Activated CD4-positive, alpha-beta T cell treated with anti-CD3 and anti-CD28 coated beads for 36 hours (primary cell): ENCODE data around the gene KCNS1. TPM values are rescaled to one million over a fixed set of nuclear protein-coding genes. Genes with fewer than 3 reads are reported as not detected.

Source experiments
- ATAC-seq: fragments of 200-7000 bp; cut with Tn5 transposase; one replicate; pipeline ENCODE4 v1.10.0; 2021; ENCODE audit warnings: mild to moderate bottlenecking, moderate library complexity
- CTCF ChIA-PET: fragments of 350-600 bp; sonication (Branson Sonifier 250); formaldehyde crosslinking; loops from one replicate; lab custom pipeline; 2021; ENCODE audit warnings: antibody characterized with exemption; lab: Charles Lee
- POLR2A ChIA-PET: fragments of 350-600 bp; sonication (Branson Sonifier 250); formaldehyde crosslinking; loops from one replicate; lab custom pipeline; 2021; ENCODE audit warnings: antibody characterized with exemption, inconsistent platforms; lab: Charles Lee
- DNase-seq: peaks from one replicate; pipeline ENCODE4 v3.0.0-alpha.2; 2020
- H3K27ac Mint-ChIP-seq: one replicate; pipeline ENCODE4 v1.8.0; 2021; ENCODE audit warnings: mixed read lengths
- H3K27me3 Mint-ChIP-seq: one replicate; pipeline ENCODE4 v1.8.0; 2021; ENCODE audit warnings: mixed read lengths
- H3K36me3 Mint-ChIP-seq: one replicate; pipeline ENCODE4 v1.8.0; 2021; ENCODE audit warnings: low read depth, mixed read lengths
- H3K4me1 Mint-ChIP-seq: one replicate; pipeline ENCODE4 v1.8.0; 2021; ENCODE audit warnings: mixed read lengths
- H3K4me3 Mint-ChIP-seq: one replicate; pipeline ENCODE4 v1.8.0; 2021; ENCODE audit warnings: mild to moderate bottlenecking, moderate library complexity, mixed read lengths
- H3K9me3 Mint-ChIP-seq: one replicate; pipeline ENCODE4 v1.8.0; 2021; ENCODE audit warnings: low read depth, mixed read lengths
- intact Hi-C, 2 experiments: fragments of 100-400 bp; cut with DNase I in 1 of 2; cut with micrococcal nuclease in 1 of 2; formaldehyde crosslinking; loops; one replicate each; pipeline versions ENCODE4 v1.14.2 to v1.15.1; 2022 to 2024; cut with DNase I, micrococcal nuclease
- total RNA-seq, 2 experiments: library from RNA; stranded (reverse); gene quantifications; one replicate each; pipeline ENCODE4 v1.2.3, GENCODE V29; 2021

KCNS1 gene
- total RNA-seq, 2 experiments from 2014 or later: 0.66 to 0.79 TPM

GRCh38 chr20:45094201-45094600 lies 6.7 kb downstream of the KCNS1 start:
- H3K27me3 Mint-ChIP-seq: peaks cover 17% of the 10 kb centered on the region
- ChIA-PET CTCF (interaction anchor here (0.6 to 7.8 kb wide), 9 partner anchors 15 to 177 kb away, joined by 3 to 136 read pairs (median 23); no protein-coding TSS in a partner anchor), POLR2A (interaction anchor here (0.5 kb wide), 1 partner anchor 123 kb away, joined by 3 read pairs; no protein-coding TSS in a partner anchor)
- intact Hi-C loops: loop anchor here in 1 of 2 experiments (10.0 kb wide), 1 partner anchor 409 kb away; no protein-coding TSS in a partner anchor
- no peak overlapping the region for H3K4me3 Mint-ChIP-seq
- DNase-seq (no peak), ATAC-seq (no peak)
- H3K9me3 Mint-ChIP-seq: no peaks in the 10 kb centered on the region
- H3K4me1 Mint-ChIP-seq: peaks cover 7% of the 10 kb centered on the region
- H3K27ac Mint-ChIP-seq: no peak overlapping the region
- H3K36me3 Mint-ChIP-seq: peaks cover 2% of the 10 kb centered on the region

GRCh38 chr20:45092898-45093297 lies 8.0 kb downstream of the KCNS1 start:
- ChIA-PET CTCF (interaction anchor here (0.6 to 7.8 kb wide), 8 partner anchors 17 to 219 kb away, joined by 3 to 77 read pairs (median 14); partner anchors contain the start of gene SEMG1), POLR2A (no interaction called here)
- DNase-seq: no peak
- peaks cover 2% of the 10 kb centered on the region for H3K36me3 Mint-ChIP-seq
- H3K27ac Mint-ChIP-seq: no peak overlapping the region
- no peaks in the 10 kb centered on the region for H3K9me3 Mint-ChIP-seq
- intact Hi-C loops: loop anchor here in 1 of 2 experiments (10.0 kb wide), 1 partner anchor 408 kb away; no protein-coding TSS in a partner anchor
- ATAC-seq: no peak
- peaks cover 12% of the 10 kb centered on the region for H3K27me3 Mint-ChIP-seq
- peaks cover 5% of the 10 kb centered on the region for H3K4me1 Mint-ChIP-seq
- no peak overlapping the region for H3K4me3 Mint-ChIP-seq

- ChIA-PET CTCF (interaction anchor here (1.2 to 7.8 kb wide), 3 partner anchors 24 to 48 kb away, joined by 4 to 77 read pairs (median 23); no protein-coding TSS in a partner anchor), POLR2A (no interaction called here)
- no peaks in the 10 kb centered on the region for H3K4me1 Mint-ChIP-seq
- intact Hi-C loops: loop anchor here in 1 of 2 experiments (10.0 kb wide), 1 partner anchor 407 kb away; no protein-coding TSS in a partner anchor
- peaks cover under 1% of the 10 kb centered on the region for H3K27me3 Mint-ChIP-seq
- DNase-seq (no peak), ATAC-seq (no peak)
- no peaks in the 10 kb centered on the region for H3K9me3 Mint-ChIP-seq
- no peak overlapping the region for H3K27ac Mint-ChIP-seq
- no peak overlapping the region for H3K4me3 Mint-ChIP-seq
- H3K36me3 Mint-ChIP-seq: peaks cover 7% of the 10 kb centered on the region
Observed at GRCh38 chr20:45091366-45091765, 9.6 kb downstream of the KCNS1 start.

- Mint-ChIP-seq H3K4me1 (no peaks in the 10 kb centered on the region), H3K27ac (no peak overlapping the region), H3K36me3 (peaks cover 15% of the 10 kb centered on the region), H3K9me3 (no peaks in the 10 kb centered on the region), H3K27me3 (no peaks in the 10 kb centered on the region), H3K4me3 (no peak overlapping the region)
- ATAC-seq (no peak), DNase-seq (no peak)
- ChIA-PET POLR2A (no interaction called here), CTCF (interaction anchor here (1.2 to 4.1 kb wide), 2 partner anchors 23 to 47 kb away, joined by 4 to 23 read pairs; no protein-coding TSS in a partner anchor)
- intact Hi-C loops: loop anchor here in 1 of 2 experiments (10.0 kb wide), 1 partner anchor 406 kb away; no protein-coding TSS in a partner anchor
Observed at GRCh38 chr20:45090481-45090880, 10.4 kb downstream of the KCNS1 start.

GRCh38 chr20:45088247-45088646 lies 12.7 kb downstream of the KCNS1 start:
- DNase-seq: no peak
- H3K4me1 Mint-ChIP-seq: no peaks in the 10 kb centered on the region
- POLR2A ChIA-PET: no interaction called here
- H3K36me3 Mint-ChIP-seq: peaks cover 27% of the 10 kb centered on the region
- CTCF ChIA-PET: no interaction called here
- no peak for ATAC-seq
- no peaks in the 10 kb centered on the region for H3K27me3 Mint-ChIP-seq
- no peak overlapping the region for H3K4me3 Mint-ChIP-seq
- intact Hi-C loops: no loop called here
- H3K27ac Mint-ChIP-seq: no peak overlapping the region
- H3K9me3 Mint-ChIP-seq: no peaks in the 10 kb centered on the region

GRCh38 chr20:45087814-45088213 lies 13.1 kb downstream of the KCNS1 start:
- no peak overlapping the region for H3K27ac Mint-ChIP-seq
- H3K27me3 Mint-ChIP-seq: no peaks in the 10 kb centered on the region
- H3K36me3 Mint-ChIP-seq: peaks cover 31% of the 10 kb centered on the region
- ChIA-PET CTCF (no interaction called here), POLR2A (no interaction called here)
- no peak overlapping the region for H3K4me3 Mint-ChIP-seq
- no peaks in the 10 kb centered on the region for H3K9me3 Mint-ChIP-seq
- intact Hi-C loops: no loop called here
- DNase-seq: no peak
- no peaks in the 10 kb centered on the region for H3K4me1 Mint-ChIP-seq
- ATAC-seq: no peak

- Mint-ChIP-seq H3K36me3 (peaks cover 36% of the 10 kb centered on the region), H3K4me1 (no peaks in the 10 kb centered on the region), H3K9me3 (no peaks in the 10 kb centered on the region), H3K4me3 (no peak overlapping the region), H3K27me3 (no peaks in the 10 kb centered on the region), H3K27ac (peak overlapping the region; percentile 27)
- ATAC-seq (no peak), DNase-seq (no peak)
- intact Hi-C loops: no loop called here
- ChIA-PET POLR2A (no interaction called here), CTCF (interaction anchor here (0.6 to 1.7 kb wide), 2 partner anchors 43 to 239 kb away, joined by 4 to 6 read pairs; no protein-coding TSS in a partner anchor)
Observed at GRCh38 chr20:45087097-45087790, 13.7 kb downstream of the KCNS1 start.

- ATAC-seq: no peak
- H3K9me3 Mint-ChIP-seq: peaks cover 6% of the 10 kb centered on the region
- no peak overlapping the region for H3K4me3 Mint-ChIP-seq
Observed at GRCh38 chr20:45085867-45086266, 15.1 kb downstream of the KCNS1 start.

GRCh38 chr20:45085289-45085688 lies 15.6 kb downstream of the KCNS1 start:
- no peak overlapping the region for H3K4me3 Mint-ChIP-seq
- no peaks in the 10 kb centered on the region for H3K4me1 Mint-ChIP-seq
- H3K27me3 Mint-ChIP-seq: no peaks in the 10 kb centered on the region
- no peak for ATAC-seq
- ChIA-PET CTCF (no interaction called here), POLR2A (no interaction called here)
- H3K36me3 Mint-ChIP-seq: peaks cover 54% of the 10 kb centered on the region
- no peak for DNase-seq
- intact Hi-C loops: no loop called here
- H3K9me3 Mint-ChIP-seq: peaks cover 8% of the 10 kb centered on the region
- H3K27ac Mint-ChIP-seq: no peak overlapping the region

More at GRCh38 chr20:45085867-45086266, 15.1 kb downstream of the KCNS1 start:
- no peak for DNase-seq
- ChIA-PET CTCF (interaction anchor here (1.7 kb wide), 1 partner anchor 42 kb away, joined by 6 read pairs; no protein-coding TSS in a partner anchor), POLR2A (no interaction called here)
- no peaks in the 10 kb centered on the region for H3K27me3 Mint-ChIP-seq
- no peak overlapping the region for H3K27ac Mint-ChIP-seq
- intact Hi-C loops: no loop called here
- H3K4me1 Mint-ChIP-seq: no peaks in the 10 kb centered on the region
- peaks cover 48% of the 10 kb centered on the region for H3K36me3 Mint-ChIP-seq

GRCh38 chr20:45083127-45083526 lies 17.8 kb downstream of the KCNS1 start:
- ATAC-seq (no peak), DNase-seq (no peak)
- ChIA-PET CTCF (interaction anchor here (0.9 to 3.0 kb wide), 4 partner anchors 11 to 209 kb away, joined by 3 to 16 read pairs (median 6); no protein-coding TSS in a partner anchor), POLR2A (no interaction called here)
- Mint-ChIP-seq H3K9me3 (peaks cover 8% of the 10 kb centered on the region), H3K27me3 (no peaks in the 10 kb centered on the region), H3K4me3 (no peak overlapping the region), H3K27ac (no peak overlapping the region), H3K4me1 (no peaks in the 10 kb centered on the region), H3K36me3 (peaks cover 73% of the 10 kb centered on the region)
- intact Hi-C loops: no loop called here

- Mint-ChIP-seq H3K4me3 (no peak overlapping the region), H3K9me3 (peaks cover 8% of the 10 kb centered on the region), H3K4me1 (no peaks in the 10 kb centered on the region), H3K27ac (peak overlapping the region; percentile 45), H3K36me3 (peaks cover 76% of the 10 kb centered on the region), H3K27me3 (no peaks in the 10 kb centered on the region)
- ChIA-PET POLR2A (interaction anchor here (0.7 kb wide), 1 partner anchor 24 kb away, joined by 16 read pairs; no protein-coding TSS in a partner anchor), CTCF (interaction anchor here (0.9 to 3.0 kb wide), 3 partner anchors 13 to 210 kb away, joined by 3 to 16 read pairs (median 9); no protein-coding TSS in a partner anchor)
- intact Hi-C loops: no loop called here
- DNase-seq (no peak), ATAC-seq (no peak)
Observed at GRCh38 chr20:45082468-45082867, 18.5 kb downstream of the KCNS1 start.
